Endometrial microvascular endothelial cells (primary cell): ENCODE measurements around the gene PGGT1B. TPM values are rescaled to one million over a fixed set of nuclear protein-coding genes. Genes with fewer than 3 reads are reported as not detected.
"Not testable (repeated sequence)": the region's sequence is repeated elsewhere in the genome, so short reads cannot be mapped to it uniquely, and the experiment has no call there.

Source experiments
- in situ Hi-C: cut with HindIII; loops from 2 replicates; pipeline ENCODE4 v1.10.0; 2017; ENCODE audit warnings: low sequenced_read_pairs, low pct_unique_long_range_greater_than_20kb; ENCODE audit errors: inconsistent ontology term
- total RNA-seq: library from RNA; depleted of rRNA; stranded (reverse); fragments of >200 nt; gene quantifications from one replicate; pipeline ENCODE4 v1.2.3, GENCODE V29; 2015; ENCODE audit errors: inconsistent ontology term

PGGT1B gene
- total RNA-seq, 1 donor from 2014 or later = 5.2 TPM

DNA sequence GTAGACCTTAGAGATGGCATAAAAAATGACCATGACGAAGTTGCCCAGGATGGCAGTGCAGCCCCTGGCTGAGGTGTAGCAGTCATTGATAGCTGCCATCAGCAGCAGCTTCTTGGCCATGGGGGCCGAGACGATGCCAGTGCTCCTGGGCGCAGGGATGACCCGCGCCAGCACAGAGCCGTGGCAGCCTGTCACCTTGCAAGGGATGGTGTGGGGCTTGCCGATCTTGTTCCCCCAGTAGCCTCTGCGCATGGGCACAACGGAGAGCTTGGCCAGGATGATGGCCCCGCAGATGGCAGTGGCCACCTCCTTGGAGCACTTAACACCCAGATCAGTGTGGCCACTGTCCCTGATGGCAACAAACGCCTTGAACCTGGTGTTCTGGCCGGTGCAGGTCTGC is 2.1 kb upstream of the PGGT1B start:
- in situ Hi-C loops = no loop called here

DNA sequence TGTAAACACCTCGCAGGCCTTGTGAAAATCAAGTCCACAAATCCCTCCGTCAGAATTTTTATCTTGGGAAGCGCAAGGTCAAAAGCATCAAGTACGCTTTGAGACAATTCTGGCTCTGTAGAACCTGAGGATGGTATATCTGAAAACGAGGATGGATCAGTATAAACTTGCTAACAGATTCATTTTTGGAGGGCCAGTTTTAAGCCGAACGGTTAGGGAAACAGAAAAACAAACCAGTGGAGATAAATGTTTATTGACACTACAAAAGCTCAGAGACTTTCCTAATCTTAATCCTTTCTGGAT is 352 bp upstream of the PGGT1B start:
- in situ Hi-C loops = no loop called here

DNA sequence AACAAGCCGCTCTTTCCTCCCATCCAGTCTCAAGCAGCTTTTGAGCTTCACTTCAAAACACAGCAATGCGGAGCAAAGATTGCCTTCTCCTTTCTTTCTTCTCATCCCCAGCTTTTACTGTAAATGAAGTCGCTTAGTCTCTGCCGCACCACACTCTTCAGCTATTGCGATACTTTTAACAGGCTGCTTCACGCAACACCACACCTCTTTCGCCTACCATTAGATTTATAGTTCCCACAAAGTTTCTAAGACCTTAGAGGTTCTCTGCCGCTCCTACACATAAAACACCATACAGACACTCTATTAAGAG is 711 bp downstream of the PGGT1B start:
- in situ Hi-C loops = no loop called here

DNA sequence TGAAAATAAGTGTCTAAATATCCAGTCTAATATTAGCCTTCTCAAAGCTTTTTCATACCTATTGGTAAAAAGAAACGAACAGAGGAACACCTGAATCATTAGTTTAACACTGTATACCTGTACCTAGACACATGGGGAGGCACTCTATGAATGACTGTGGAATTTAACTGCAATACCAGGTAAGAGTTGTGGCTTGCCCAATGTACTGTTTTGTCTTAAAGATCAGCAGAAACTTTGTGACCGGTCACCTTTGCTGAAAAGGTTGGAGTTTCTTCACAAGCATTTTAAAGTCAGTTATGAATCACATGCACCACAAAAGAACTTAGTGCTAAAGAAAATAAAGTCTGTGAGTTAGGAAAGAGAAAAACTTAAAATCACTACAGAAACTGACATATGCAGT is 2.4 kb downstream of the PGGT1B start:
- in situ Hi-C loops = no loop called here

DNA sequence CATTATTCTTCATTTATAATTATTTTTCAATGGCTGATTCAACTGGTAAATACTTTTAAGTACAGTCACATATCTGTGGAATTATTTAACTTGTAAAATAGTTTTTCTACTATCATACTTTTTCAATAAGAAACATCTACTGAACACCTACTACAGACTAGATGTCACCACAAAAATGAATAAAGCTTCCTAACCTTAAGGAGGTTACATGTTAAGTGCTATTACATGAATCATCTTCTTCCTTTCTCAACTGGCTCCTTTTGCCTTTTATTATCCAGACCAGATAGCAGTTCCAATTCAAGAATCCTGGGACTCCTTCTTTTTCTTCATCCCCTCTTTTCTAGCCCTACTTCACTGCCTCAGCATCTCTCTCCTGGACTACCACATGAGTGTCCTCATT is 4.7 kb downstream of the PGGT1B start:
- in situ Hi-C loops = no loop called here

DNA sequence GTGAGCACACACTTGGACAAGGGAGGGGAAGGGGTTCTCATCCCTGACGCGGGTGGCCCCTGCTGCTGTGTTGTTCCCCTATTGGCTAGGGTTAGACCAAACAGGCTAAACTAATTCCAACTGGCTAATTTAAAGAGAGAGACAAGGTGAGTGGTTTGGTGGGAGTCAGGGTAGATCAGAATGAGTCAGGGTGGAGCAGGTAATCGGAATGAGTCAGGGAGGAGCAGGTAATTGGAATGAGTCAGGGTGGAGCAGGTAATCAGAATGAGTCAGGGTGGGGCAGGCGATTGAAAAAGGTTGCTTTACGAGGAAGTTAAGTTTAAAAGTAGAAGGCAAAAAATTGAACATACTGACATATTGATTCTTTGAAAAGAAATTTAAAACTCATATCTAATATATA is 13.3 kb downstream of the PGGT1B start:
- in situ Hi-C loops = not testable (repeated sequence)

DNA sequence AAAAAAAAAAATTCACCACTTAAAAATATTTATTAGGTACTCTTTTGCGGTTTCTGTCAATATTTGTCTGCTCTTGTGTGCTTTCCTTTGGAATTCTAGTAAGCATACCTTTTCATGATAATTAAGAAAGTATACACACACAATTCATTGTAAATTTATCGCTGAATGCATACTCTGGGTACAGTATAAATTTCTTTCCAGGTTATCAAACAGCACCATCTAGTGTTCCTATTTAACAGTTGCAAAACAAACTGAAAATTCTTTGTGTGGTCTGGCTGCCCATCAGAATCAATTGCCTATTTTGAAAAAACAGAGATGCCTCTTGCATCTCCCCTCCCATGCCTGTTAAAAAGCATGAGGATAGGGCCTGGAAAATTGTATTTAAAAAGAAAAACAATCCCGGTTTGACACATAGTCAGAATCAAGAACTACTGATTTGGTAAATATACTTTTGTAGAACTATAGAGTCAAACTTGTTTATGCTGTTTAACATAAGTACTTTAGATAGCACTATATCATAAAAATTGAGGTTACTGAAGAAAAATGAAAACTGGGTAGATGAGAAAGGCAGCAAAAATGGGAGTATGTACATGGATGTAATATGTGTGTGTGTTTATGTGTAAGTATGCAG is 16.2 kb downstream of the PGGT1B start:
- in situ Hi-C loops = no loop called here

DNA sequence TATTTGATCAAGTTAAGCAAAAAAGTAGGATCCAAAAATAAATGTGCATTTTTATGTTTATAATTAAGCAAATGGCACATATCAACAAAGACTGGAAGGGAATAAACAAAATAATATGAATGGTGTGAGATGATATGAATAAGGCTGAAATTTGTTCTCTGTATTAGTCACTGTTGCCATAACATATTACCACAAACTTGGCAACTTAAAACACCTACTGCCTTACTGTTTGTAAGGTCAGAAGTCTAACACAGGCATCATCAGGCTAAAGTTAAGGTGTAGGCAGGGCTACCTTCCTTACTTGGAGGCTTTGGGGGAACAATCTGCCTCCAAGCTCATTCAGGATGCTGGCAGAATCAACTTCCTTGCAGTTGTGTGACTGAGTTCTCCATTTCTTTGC is 19.3 kb downstream of the PGGT1B start:
- in situ Hi-C loops = no loop called here

DNA sequence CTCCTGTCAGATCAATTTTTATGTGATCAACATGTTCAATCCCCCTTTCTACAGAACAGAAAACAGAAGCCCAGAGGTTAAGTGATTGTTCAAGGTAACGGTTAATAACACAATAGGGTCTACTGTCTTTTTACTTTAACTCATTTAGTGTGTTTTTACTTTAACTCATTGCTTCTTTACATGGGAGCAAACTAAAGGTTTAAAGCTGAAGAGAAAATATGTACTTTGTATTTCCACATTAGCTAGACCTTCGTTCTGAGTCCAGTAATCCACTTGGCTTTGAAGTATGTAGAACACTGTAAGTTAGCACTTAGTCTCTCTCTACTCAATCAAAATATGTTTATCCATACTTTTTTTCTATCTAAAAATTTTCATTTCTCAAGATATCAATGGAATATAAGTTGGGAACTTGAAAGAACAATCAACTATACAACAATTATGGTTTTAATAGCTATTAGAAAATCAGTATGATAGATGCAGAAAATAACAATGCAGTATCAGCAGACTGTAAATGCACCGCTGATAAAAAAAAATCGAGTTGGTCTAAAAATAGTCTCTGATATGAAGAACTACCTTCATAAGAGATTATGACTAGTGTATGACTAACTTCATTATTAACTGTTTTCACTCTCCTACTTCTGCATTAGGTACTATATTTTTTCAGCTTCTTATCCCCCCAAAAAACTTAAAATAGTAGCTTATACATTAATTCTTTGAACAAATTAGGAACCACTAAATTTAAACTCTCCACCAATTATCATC is 20.6 kb downstream of the PGGT1B start:
- in situ Hi-C loops = no loop called here

DNA sequence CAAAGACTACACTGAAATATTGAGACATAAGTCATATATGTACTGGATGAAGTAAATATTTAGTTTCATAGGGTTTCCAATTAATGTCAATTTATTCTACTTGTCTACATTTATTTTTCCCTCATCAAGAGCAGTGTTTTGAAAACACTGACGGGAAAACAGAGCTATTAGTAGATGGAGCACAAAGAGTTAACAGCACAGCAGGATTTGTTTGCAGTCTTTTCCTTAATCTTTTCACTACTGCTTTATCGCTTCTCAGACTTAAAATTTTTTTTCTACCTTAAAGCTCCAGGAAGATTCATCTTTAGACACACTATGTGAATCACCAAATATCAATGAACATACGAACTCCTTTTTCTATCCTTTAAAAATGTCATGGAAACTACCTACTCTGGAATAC is 25.6 kb downstream of the PGGT1B start:
- in situ Hi-C loops = no loop called here

DNA sequence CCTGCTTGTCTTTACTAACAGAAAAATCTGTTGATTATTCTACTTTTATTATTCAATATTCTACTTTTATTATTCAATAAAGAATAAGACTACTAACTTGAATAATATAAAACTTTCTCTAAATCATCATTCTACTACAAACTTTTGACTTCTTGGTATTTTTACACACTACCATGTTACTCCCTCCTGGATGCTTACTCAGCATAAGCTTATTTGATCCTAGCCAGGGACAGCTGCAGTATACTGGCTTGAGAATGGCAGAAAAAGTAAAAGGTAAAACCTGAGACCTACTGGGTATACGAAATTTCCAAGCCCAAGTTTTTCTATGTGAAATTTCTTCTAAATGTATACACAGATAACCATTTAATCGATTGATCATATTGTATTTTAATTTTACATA is 26.1 kb downstream of the PGGT1B start:
- in situ Hi-C loops = no loop called here

DNA sequence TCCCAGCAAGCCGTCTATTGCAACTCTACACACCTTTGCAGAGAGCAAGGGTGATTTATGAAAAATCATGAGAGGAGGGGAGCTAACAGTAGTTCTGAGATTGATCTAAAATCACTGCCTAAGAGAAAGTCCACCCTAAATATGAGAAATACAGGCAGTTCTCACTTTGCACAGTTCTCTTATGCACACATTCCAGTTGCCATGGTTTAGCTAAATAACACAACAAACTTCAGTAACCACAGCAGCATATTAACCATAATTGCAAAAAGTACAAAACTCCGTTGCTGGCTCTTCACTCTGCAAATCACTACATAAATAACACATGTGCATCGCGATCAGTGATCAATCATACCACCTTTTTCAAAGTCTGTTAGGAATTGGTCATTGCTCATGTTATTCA is 31.1 kb downstream of the PGGT1B start:
- in situ Hi-C loops = no loop called here

DNA sequence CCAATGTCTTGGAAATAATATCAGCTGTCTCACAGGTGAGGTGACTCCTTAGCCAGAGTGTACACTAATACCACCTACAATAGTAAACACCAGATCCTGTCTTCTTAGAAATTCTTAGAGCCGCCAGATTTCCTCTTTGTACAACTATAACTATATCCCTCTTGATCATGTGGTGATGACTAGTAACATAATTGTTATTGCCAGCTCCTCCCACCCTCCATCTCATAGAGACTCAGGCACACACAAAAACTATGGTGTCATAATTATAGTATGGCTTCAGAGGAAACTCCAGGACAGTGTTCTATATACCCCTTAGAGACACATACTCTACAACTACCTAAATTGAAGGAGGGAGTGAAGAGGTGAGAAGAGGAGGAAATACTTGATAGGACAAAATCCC is 33.1 kb downstream of the PGGT1B start:
- in situ Hi-C loops = no loop called here

DNA sequence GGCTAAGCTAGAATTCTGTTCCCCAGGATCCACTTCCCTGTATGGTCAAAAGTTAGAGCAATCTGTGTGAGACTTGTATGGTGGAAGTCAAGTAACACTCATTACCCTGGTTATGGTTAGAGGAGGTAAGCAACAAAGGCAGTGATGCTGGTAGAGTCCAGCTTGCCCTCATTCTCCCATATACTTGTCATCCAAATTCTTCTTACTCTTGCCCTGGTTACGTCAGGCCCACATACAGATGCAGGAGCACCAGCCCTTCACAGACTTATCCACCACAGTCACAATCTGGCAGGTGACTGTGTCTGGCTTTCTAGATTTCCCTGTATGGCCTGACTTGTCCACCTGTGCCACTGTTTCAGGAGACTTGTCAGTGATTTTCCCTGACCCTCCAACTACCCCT is 35.4 kb downstream of the PGGT1B start:
- in situ Hi-C loops = no loop called here

DNA sequence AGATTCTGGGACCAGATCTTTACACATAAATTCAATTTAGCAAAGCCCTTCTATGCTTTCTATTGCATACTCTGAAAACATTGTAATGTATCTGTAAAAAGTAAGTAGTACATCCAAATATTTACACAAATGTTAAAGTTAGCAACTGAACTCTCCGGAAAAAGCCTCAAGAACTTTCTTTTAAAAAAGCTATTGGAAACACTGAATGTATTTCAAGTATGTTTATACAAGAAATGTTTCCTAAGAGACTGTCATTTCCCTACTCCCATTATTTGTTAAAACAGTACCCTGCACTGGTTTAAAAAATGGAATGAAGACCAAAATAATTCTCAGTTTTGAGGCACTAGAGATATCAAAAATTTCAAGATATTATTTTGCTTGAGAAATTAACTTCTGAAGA is 48.1 kb downstream of the PGGT1B start:
- in situ Hi-C loops = no loop called here

DNA sequence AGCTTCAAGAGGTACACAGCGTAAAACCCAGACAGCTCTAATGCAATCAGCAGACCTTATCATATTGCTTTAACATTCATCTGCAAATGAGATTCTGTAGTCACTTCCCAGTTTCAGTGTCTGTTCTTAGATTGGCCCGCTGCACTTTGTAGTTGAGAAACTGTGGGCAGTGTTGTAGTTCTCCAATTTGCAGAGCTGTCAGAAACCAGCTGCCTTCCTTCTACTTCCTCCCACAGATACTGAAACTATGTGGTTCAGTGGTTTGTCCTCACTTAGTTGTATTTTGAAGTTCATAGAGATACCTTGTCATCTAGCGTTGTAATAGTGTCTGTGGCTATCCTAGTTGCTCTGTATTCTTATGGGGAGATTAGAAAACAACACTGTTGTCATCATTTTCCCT is 53.4 kb downstream of the PGGT1B start:
- in situ Hi-C loops = no loop called here

DNA sequence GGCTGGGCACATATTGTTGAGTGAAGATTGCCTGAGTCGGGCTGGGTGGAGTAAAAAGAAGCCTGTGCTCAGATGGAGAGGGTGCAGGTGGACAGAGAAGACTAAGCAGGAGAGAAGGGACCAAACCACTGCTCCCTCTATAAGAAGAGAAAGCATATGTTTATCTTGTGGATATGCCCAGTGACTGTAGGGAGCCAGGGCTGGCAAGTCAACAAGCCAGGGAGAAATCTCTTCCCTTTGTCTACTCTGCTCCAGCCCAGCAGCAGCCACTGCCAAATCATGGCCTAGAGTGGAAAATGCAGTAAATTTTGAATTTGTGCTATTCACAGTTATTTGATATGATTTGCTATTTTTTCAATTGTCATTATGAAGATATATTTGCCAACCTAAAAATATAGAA is 59.7 kb downstream of the PGGT1B start:
- in situ Hi-C loops = no loop called here

DNA sequence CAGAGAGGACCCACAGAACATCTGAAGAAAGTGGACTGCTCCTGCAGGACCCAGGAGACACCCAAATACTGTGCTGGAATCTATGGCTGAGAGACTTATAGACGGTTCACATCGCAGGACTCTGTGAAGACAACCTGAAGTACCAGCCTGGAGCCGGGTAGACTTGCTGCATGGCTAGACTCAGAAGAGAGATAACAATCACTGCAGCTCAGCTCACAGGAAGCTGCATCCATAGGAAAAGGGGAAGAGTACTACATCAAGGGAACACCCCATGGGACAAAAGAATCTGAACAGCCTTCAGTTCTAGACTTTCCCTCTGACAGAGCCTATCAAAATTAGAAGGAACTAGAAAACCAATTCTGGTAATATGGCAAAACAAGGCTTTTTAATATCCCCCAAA is 66.5 kb downstream of the PGGT1B start:
- in situ Hi-C loops = no loop called here

DNA sequence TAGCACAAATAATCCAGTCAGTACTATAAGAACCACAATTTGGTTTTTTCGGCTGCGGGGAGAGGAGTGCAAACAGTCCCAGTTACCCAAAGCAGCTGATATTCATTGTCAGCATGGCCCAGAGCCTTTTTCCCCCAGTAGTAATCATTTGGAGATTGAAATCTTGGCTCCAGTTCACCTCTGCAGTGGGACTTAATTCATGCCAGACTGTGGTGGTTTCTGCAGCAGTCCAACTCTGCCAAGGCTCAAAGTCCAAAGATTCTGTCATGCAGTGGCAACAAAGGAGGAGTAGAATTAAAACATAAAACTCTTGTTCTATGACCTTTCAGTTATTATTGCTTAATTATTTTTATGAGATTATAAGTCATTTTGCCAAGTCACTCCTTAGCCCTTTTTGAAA is 68.0 kb downstream of the PGGT1B start:
- in situ Hi-C loops = no loop called here

DNA sequence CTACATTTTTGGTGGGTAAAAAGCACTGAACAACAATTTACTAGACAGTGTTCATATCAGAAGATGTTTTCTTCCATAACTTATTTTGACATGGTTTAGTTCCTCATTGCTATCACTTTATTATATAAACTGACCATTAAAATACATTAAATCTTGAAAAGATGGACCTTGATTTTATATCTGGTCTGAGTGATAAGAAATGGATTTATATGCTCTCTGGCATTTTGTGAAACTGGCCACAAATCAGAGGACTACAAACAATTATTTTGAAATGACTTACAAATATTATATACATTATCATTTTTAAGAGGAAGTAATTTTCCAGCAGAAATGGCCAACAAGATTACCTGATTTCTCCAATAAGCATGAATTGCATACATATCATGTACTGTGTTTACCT is 69.4 kb downstream of the PGGT1B start:
- in situ Hi-C loops = no loop called here

DNA sequence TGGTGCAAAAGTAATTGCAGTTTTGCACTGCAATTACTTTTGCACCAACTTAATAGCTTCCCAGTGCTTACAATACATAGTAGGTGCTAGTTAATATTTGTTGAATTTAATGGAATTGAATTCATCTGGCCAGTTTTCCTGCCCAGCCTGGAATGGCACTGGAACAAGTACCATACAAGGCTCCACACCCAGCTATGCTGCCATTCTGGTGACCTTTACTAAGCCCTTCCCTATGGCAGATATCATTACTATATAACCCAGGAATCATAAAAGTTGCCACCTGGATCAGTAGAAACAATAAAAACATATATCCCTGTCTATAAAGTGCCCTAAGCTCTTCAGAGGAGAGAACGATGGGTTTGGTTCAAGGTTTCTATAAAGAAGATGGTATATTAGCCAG is 70.6 kb downstream of the PGGT1B start:
- in situ Hi-C loops = no loop called here
